ENCODE results near the gene PSIP1.

Gene PSIP1

GRCh38 chr9:15484802-15485201 is 26.0 kb downstream of the PSIP1 start:
- TF ChIP-seq, protein P1, sequence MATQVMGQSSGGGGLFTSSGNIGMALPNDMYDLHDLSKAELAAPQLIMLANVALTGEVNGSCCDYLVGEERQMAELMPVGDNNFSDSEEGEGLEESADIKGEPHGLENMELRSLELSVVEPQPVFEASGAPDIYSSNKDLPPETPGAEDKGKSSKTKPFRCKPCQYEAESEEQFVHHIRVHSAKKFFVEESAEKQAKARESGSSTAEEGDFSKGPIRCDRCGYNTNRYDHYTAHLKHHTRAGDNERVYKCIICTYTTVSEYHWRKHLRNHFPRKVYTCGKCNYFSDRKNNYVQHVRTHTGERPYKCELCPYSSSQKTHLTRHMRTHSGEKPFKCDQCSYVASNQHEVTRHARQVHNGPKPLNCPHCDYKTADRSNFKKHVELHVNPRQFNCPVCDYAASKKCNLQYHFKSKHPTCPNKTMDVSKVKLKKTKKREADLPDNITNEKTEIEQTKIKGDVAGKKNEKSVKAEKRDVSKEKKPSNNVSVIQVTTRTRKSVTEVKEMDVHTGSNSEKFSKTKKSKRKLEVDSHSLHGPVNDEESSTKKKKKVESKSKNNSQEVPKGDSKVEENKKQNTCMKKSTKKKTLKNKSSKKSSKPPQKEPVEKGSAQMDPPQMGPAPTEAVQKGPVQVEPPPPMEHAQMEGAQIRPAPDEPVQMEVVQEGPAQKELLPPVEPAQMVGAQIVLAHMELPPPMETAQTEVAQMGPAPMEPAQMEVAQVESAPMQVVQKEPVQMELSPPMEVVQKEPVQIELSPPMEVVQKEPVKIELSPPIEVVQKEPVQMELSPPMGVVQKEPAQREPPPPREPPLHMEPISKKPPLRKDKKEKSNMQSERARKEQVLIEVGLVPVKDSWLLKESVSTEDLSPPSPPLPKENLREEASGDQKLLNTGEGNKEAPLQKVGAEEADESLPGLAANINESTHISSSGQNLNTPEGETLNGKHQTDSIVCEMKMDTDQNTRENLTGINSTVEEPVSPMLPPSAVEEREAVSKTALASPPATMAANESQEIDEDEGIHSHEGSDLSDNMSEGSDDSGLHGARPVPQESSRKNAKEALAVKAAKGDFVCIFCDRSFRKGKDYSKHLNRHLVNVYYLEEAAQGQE (IDR thresholded peaks at IDR 0.05; ENCODE audit: low read depth), result no peak
- TF ChIP-seq TCF12 (IDR thresholded peaks at IDR 0.05; ENCODE audit: low read depth) (no peak), TEAD4 (IDR thresholded peaks at IDR 0.05) (no peak), USF1 (IDR thresholded peaks at IDR 0.05) (no peak), MAX (IDR thresholded peaks at IDR 0.05) (no peak), CEBPB (IDR thresholded peaks at IDR 0.05) (no peak), RAD21 (IDR thresholded peaks at IDR 0.05; ENCODE audit: low read depth) (no peak), EP300 (IDR thresholded peaks at IDR 0.05; ENCODE audit: borderline replicate concordance) (no peak), FOXM1 (IDR thresholded peaks at IDR 0.05; ENCODE audit: borderline replicate concordance, low read depth) (no peak), TAF1 (IDR thresholded peaks at IDR 0.05; ENCODE audit: low read depth) (no peak), ZBTB7A (IDR thresholded peaks at IDR 0.05; ENCODE audit: low read depth) (no peak), YY1 (IDR thresholded peaks at IDR 0.05; ENCODE audit: low read depth) (no peak), CREB1 (IDR thresholded peaks at IDR 0.05; ENCODE audit: low read depth) (no peak), NFIC (IDR thresholded peaks at IDR 0.05) (no peak), EGR1 (IDR thresholded peaks at IDR 0.05) (no peak)

DNA sequence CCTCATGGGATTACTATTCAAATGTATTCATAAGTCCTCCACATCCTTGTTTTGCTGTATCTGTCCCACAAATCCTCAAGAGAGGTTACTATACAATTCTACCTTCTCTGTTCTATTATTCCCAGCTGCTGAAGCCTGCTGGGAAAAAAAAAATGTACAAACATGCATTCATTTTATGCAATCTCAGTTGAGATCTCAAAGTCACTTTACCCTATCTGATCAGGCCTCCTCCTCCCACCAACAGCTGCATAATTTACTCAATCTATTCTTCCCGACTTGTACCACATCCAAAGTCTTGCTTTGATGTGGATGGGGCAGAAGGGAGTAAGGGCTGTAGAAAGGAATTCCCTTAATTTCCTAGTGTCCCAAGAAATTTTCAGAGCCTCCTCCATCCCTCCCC is 28.6 kb downstream of the PSIP1 start:
- TF ChIP-seq TCF12 (IDR thresholded peaks at IDR 0.05; ENCODE audit: low read depth) (no peak), NFIC (IDR thresholded peaks at IDR 0.05) (no peak), MAX (IDR thresholded peaks at IDR 0.05) (no peak), EGR1 (IDR thresholded peaks at IDR 0.05) (no peak), EP300 (IDR thresholded peaks at IDR 0.05; ENCODE audit: borderline replicate concordance) (no peak), ZBTB7A (IDR thresholded peaks at IDR 0.05; ENCODE audit: low read depth) (no peak)

GRCh38 chr9:15480028-15480427 is 30.7 kb downstream of the PSIP1 start:
- TF ChIP-seq FOXM1 (IDR thresholded peaks at IDR 0.05; ENCODE audit: borderline replicate concordance, low read depth), result no peak
- no peak for TF ChIP-seq YY1 (IDR thresholded peaks at IDR 0.05; ENCODE audit: low read depth)
- TF ChIP-seq CEBPB (IDR thresholded peaks at IDR 0.05), result no peak
- TF ChIP-seq, protein P1 (IDR thresholded peaks at IDR 0.05; ENCODE audit: low read depth), result no peak
- TF ChIP-seq ZBTB7A (IDR thresholded peaks at IDR 0.05; ENCODE audit: low read depth), result no peak
- no peak for TF ChIP-seq EP300 (IDR thresholded peaks at IDR 0.05; ENCODE audit: borderline replicate concordance)
- TF ChIP-seq EGR1 (IDR thresholded peaks at IDR 0.05), result no peak
- TF ChIP-seq CREB1 (IDR thresholded peaks at IDR 0.05; ENCODE audit: low read depth), result no peak
- TF ChIP-seq USF1 (IDR thresholded peaks at IDR 0.05), result no peak
- TF ChIP-seq TCF12 (IDR thresholded peaks at IDR 0.05; ENCODE audit: low read depth), result no peak
- no peak for TF ChIP-seq NFIC (IDR thresholded peaks at IDR 0.05)
- no peak for TF ChIP-seq TAF1 (IDR thresholded peaks at IDR 0.05; ENCODE audit: low read depth)
- no peak for TF ChIP-seq TEAD4 (IDR thresholded peaks at IDR 0.05)
- no peak for TF ChIP-seq RAD21 (IDR thresholded peaks at IDR 0.05; ENCODE audit: low read depth)

GRCh38 chr9:15475923-15476536 is 34.7 kb downstream of the PSIP1 start:
- TF ChIP-seq, protein P1 (IDR thresholded peaks at IDR 0.05; ENCODE audit: low read depth), result no peak
- TF ChIP-seq TAF1 (IDR thresholded peaks at IDR 0.05; ENCODE audit: low read depth) (no peak), YY1 (IDR thresholded peaks at IDR 0.05; ENCODE audit: low read depth) (no peak), EP300 (IDR thresholded peaks at IDR 0.05; ENCODE audit: borderline replicate concordance) (no peak), MAX (IDR thresholded peaks at IDR 0.05) (no peak), TCF12 (IDR thresholded peaks at IDR 0.05; ENCODE audit: low read depth) (no peak), EGR1 (IDR thresholded peaks at IDR 0.05) (no peak), USF1 (IDR thresholded peaks at IDR 0.05) (no peak), CEBPB (IDR thresholded peaks at IDR 0.05) (no peak), ZBTB7A (IDR thresholded peaks at IDR 0.05; ENCODE audit: low read depth) (no peak), TEAD4 (IDR thresholded peaks at IDR 0.05) (no peak)
